Activated CD4-positive, alpha-beta T cell treated with anti-CD3 and anti-CD28 coated beads, Interleukin-2, amount 50 U/mL, for 24 hours (primary cell): ENCODE results near the gene MCM9.

Experiments
- DNase-seq, 2 donors: peaks; one replicate each; pipeline ENCODE4 v3.0.0-alpha.2; 2020; ENCODE audit warnings: low read depth in 1 of 2, low spot score in 1 of 2

The MCM9 gene

GRCh38 chr6:118800394-118801071 lies 134.4 kb downstream of the MCM9 start:
- peak; percentile 38 to 88 for DNase-seq

- no peak for DNase-seq
Measured at GRCh38 chr6:118799826-118800225, 135.1 kb downstream of the MCM9 start.

GRCh38 chr6:118796548-118796947 lies 138.4 kb downstream of the MCM9 start:
- peak in 1 of 2 donors; percentile 26 for DNase-seq

- no peak for DNase-seq
Measured at GRCh38 chr6:118791499-118791898, 143.5 kb downstream of the MCM9 start.

GRCh38 chr6:118789954-118790353 lies 145.0 kb downstream of the MCM9 start:
- no peak for DNase-seq

GRCh38 chr6:118789419-118789818 lies 145.5 kb downstream of the MCM9 start:
- DNase-seq: no peak

GRCh38 chr6:118788702-118789101 lies 146.3 kb downstream of the MCM9 start:
- DNase-seq: no peak

- DNase-seq: no peak
Measured at GRCh38 chr6:118787724-118788423, 147.1 kb downstream of the MCM9 start.

- DNase-seq: no peak
Measured at GRCh38 chr6:118786596-118787453, 148.1 kb downstream of the MCM9 start.

- no peak for DNase-seq
Measured at GRCh38 chr6:118785601-118786000, 149.4 kb downstream of the MCM9 start.

GRCh38 chr6:118784641-118785164 lies 150.3 kb downstream of the MCM9 start:
- no peak for DNase-seq

GRCh38 chr6:118783931-118784550 lies 150.9 kb downstream of the MCM9 start:
- no peak for DNase-seq

GRCh38 chr6:118782651-118783050 lies 152.3 kb downstream of the MCM9 start:
- no peak for DNase-seq

GRCh38 chr6:118781897-118782296 lies 153.1 kb downstream of the MCM9 start:
- DNase-seq: no peak

- no peak for DNase-seq
Measured at GRCh38 chr6:118780668-118781067, 154.3 kb downstream of the MCM9 start.

GRCh38 chr6:118776607-118777549 lies 158.1 kb downstream of the MCM9 start:
- peak in 1 of 2 donors; percentile 57 for DNase-seq

GRCh38 chr6:118775381-118775780 lies 159.6 kb downstream of the MCM9 start:
- DNase-seq: no peak

- DNase-seq: no peak
Measured at GRCh38 chr6:118774581-118774980, 160.4 kb downstream of the MCM9 start.

GRCh38 chr6:118772886-118773285 lies 162.1 kb downstream of the MCM9 start:
- no peak for DNase-seq

- no peak for DNase-seq
Measured at GRCh38 chr6:118771253-118771652, 163.7 kb downstream of the MCM9 start.
